Fibroblast of peridontal ligament (primary cell): Measurements from ENCODE around the gene IGSF21.

Experiments
- DNase-seq: peaks from one replicate; pipeline ENCODE4 v3.0.0-alpha.2; 2010; ENCODE audit errors: extremely low read depth

Gene IGSF21

GRCh38 chr1:18119289-18119688 lies 11.7 kb downstream of the IGSF21 start:
- no peak for DNase-seq

- no peak for DNase-seq
Measured at GRCh38 chr1:18119771-18120377, 12.3 kb downstream of the IGSF21 start.

- DNase-seq = no peak
Measured at GRCh38 chr1:18120638-18121037, 13.0 kb downstream of the IGSF21 start.

- no peak for DNase-seq
Measured at GRCh38 chr1:18121072-18121820, 13.6 kb downstream of the IGSF21 start.

- DNase-seq = no peak
Measured at GRCh38 chr1:18123467-18123992, 15.9 kb downstream of the IGSF21 start.

- no peak for DNase-seq
Measured at GRCh38 chr1:18124977-18125376, 17.4 kb downstream of the IGSF21 start.

GRCh38 chr1:18126616-18127015 lies 19.0 kb downstream of the IGSF21 start:
- DNase-seq = no peak

GRCh38 chr1:18128298-18128697 lies 20.7 kb downstream of the IGSF21 start:
- DNase-seq = no peak

GRCh38 chr1:18130356-18130755 lies 22.8 kb downstream of the IGSF21 start:
- DNase-seq = no peak

GRCh38 chr1:18132022-18132710 lies 24.6 kb downstream of the IGSF21 start:
- DNase-seq = no peak

- DNase-seq = no peak
Measured at GRCh38 chr1:18132711-18133541, 25.3 kb downstream of the IGSF21 start.

- no peak for DNase-seq
Measured at GRCh38 chr1:18134324-18135046, 26.9 kb downstream of the IGSF21 start.

GRCh38 chr1:18137759-18138345 lies 30.3 kb downstream of the IGSF21 start:
- DNase-seq = no peak

- no peak for DNase-seq
Measured at GRCh38 chr1:18139198-18139981, 31.8 kb downstream of the IGSF21 start.

- no peak for DNase-seq
Measured at GRCh38 chr1:18140411-18140810, 32.8 kb downstream of the IGSF21 start.

- DNase-seq = no peak
Measured at GRCh38 chr1:18141661-18142060, 34.1 kb downstream of the IGSF21 start.

- DNase-seq = no peak
Measured at GRCh38 chr1:18142471-18142870, 34.9 kb downstream of the IGSF21 start.

- no peak for DNase-seq
Measured at GRCh38 chr1:18142969-18143368, 35.4 kb downstream of the IGSF21 start.

- no peak for DNase-seq
Measured at GRCh38 chr1:18144062-18144461, 36.5 kb downstream of the IGSF21 start.
